GM20000 (cell line): ENCODE data around the gene METTL16.

ENCODE experiments used
- DNase-seq: peaks from one replicate; pipeline ENCODE4 v3.0.0; 2012; ENCODE audit warnings: low spot score
- CTCF ChIP-seq: IDR thresholded peaks from 2 replicates; pipeline ENCODE4 v1.5.1; 2012; ENCODE audit warnings: mild to moderate bottlenecking, control low read depth; ENCODE audit errors: extremely low read depth, missing control alignments

Gene METTL16

GRCh38 chr17:2372681-2373080 is 139.0 kb downstream of the METTL16 start:
- no peak for TF ChIP-seq CTCF
- no peak for DNase-seq

GRCh38 chr17:2372180-2372579 is 139.5 kb downstream of the METTL16 start:
- DNase-seq = no peak
- TF ChIP-seq CTCF = no peak

GRCh38 chr17:2371183-2372130 is 140.2 kb downstream of the METTL16 start:
- TF ChIP-seq CTCF = no peak
- DNase-seq = no peak

- DNase-seq = no peak
- no peak for TF ChIP-seq CTCF
Observed at GRCh38 chr17:2370211-2370589, 141.5 kb downstream of the METTL16 start.

GRCh38 chr17:2369551-2370210 is 142.0 kb downstream of the METTL16 start:
- TF ChIP-seq CTCF = no peak
- DNase-seq = no peak

- no peak for TF ChIP-seq CTCF
- no peak for DNase-seq
Observed at GRCh38 chr17:2369039-2369438, 142.6 kb downstream of the METTL16 start.

GRCh38 chr17:2368359-2368758 is 143.3 kb downstream of the METTL16 start:
- no peak for TF ChIP-seq CTCF
- DNase-seq = no peak
